Stimulated activated CD4-positive, alpha-beta T cell treated with anti-CD3 and anti-CD28 coated beads, Interleukin-12 subunit alpha, Interleukin-12 subunit beta, amount 100 ng/mL, for 48 hours (primary cell): ENCODE data around the gene SDF2L1.
"Not testable (repeated sequence)": the region's sequence is repeated elsewhere in the genome, so short reads cannot be mapped to it uniquely, and the experiment has no call there.

Experiments used
- DNase-seq, 3 donors: peaks; one replicate each; pipeline ENCODE4 v3.0.0-alpha.2; 2020; ENCODE audit warnings: low read depth in 2 of 3, low spot score in 1 of 3

The SDF2L1 gene

GRCh38 chr22:21635771-21636510 is 6.2 kb upstream of the SDF2L1 start:
- DNase-seq, result no peak

DNA sequence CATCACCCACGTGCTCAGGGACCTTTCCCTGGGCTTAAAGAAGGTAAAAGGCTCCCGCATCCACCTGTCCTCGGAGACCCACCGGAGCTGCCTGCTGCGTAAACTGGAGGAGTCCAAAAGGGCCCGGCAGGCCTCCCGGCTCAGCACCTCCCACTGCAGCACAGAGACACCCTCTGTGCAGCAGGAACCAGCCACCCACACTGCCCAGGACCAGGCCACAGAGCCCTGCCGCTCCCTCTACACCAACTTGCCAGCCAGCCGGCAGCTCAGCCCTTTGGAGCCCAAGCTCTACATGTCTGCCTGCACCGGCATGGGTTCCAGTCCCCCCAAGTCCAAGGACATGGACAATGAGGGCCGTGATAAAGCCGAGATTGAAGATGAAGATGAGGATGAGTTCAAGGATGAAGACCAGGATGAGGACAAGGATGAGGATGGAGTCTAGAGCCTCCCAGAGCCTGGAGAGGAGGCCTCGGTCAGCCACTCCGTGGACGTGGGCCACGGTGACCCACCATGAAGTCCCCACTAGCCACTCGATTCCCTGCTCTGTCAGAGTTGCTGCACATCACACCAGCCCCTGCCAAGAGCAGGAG is 5.4 kb upstream of the SDF2L1 start:
- DNase-seq, result no peak

DNA sequence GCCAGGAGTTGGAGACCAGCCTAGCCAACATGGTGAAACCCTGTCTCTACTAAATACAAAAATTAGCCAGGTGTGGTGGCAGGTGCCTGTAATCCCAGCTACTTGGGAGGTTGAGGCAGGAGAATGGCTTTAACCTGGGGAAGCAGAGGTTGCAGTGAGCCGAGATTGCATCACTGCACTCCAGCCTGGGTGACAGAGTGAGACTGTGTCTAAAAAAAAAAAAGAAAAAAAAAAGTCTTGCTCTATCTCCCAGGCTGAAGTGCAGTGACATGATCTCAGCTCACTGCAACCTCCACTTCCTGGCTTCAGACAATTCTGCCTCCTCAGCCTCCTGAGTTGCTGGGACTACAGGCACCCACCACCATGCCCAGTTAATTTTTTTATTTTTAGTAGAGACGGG is 4.7 kb upstream of the SDF2L1 start:
- not testable (repeated sequence) for DNase-seq

DNA sequence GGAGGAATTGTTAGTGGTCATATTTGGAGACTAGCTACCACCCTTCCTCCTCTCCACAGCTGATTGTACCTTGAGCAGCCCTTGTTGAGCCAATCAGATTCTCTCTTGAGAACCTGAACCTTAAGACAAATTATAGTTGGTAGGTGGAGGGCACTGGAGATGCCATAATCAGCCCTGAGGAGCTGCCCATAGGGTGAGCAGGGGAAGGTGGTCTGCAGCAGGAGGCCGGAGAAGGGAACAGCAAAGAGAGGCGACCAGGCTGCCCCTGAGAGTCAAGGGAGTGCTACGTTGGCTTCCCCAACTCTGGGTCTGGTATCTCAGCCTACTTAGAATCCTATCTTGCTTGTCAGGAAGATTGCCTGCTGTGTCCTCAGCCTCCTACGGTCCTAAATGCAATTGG is 2.7 kb upstream of the SDF2L1 start:
- no peak for DNase-seq

GRCh38 chr22:21640810-21641209 is 1.3 kb upstream of the SDF2L1 start:
- DNase-seq, result no peak

DNA sequence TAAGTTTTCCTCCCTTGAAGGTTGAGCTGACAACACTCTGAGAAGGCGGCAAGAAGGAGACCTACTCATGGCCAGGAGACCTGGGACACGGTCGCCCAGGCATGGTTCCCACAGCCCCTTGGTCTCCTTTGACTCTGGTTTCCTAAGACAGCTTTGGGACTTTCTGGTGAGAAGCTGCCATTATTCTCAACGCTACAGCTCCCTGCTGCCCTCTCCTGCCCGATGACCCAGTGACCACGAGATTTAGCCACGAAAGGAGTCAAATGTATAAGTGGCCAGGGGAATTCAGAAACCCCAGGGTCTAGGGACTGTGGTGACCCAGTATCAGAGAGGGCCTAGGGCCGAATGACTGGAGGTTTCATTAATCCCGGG is 699 bp upstream of the SDF2L1 start:
- no peak for DNase-seq

DNA sequence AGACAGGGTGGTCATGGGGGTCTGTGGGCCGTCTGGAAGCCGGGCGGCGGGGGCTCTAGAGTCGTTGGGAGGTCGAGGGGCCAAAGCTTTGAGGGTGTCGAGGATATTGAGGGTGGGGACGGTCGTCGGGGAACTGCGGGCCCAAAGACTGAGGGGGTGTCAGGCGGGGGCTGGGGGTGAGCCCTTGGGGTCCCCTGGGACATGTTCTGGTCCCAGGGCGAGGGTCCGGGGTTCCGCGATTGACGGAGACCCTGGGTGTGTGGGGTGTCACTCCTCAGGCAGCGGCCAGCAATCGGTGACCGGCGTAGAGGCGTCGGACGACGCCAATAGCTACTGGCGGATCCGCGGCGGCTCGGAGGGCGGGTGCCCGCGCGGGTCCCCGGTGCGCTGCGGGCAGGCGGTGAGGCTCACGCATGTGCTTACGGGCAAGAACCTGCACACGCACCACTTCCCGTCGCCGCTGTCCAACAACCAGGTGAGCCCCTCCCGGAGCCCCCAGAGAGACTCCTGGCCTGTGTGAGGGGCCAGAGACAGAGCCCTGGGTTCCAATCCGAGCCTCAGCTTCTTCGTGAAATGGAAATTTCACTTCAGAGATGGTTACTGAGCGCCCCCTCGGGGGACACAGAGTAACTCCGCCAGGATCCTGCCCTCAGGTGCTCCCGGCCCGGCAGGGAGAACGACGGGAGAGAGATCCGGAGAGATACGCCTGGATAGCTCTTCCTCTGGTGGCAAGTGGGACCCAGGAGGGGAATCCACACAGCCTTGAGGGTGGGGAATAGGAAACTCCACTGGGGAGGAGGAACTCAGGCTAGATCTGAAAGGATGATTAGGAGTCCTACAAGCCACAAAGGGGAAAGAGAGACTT is 714 bp downstream of the SDF2L1 start:
- peak in 2 of 3 donors; percentile 50 to 64 for DNase-seq

DNA sequence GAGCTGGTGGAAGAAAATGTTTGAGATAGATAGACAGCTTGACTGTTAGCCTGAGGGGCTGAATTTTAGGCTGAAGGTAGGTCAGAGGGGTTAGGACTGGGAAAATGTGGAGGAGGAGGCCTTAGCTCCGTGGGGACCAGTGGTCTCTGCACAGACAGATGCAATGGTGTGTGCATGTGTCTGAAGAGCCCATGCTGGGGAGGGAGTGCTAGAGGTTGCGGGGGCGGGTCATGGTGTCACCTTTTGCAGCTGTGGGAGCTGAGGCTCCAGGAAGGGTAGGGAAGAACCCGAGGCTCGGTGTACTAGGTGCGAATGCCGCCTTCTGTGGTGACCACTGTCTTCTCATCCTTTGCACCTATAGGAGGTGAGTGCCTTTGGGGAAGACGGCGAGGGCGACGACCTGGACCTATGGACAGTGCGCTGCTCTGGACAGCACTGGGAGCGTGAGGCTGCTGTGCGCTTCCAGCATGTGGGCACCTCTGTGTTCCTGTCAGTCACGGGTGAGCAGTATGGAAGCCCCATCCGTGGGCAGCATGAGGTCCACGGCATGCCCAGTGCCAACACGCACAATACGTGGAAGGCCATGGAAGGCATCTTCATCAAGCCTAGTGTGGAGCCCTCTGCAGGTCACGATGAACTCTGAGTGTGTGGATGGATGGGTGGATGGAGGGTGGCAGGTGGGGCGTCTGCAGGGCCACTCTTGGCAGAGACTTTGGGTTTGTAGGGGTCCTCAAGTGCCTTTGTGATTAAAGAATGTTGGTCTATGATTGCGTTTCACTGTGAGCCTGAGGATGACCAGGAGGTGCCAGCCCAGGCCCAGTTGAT is 1.6 kb downstream of the SDF2L1 start:
- DNase-seq, result no peak

- not testable (repeated sequence) for DNase-seq
Measured at GRCh38 chr22:21645513-21645912, 3.4 kb downstream of the SDF2L1 start.

GRCh38 chr22:21646608-21647590 is 4.8 kb downstream of the SDF2L1 start:
- peak; percentile 64 to 74 (median 66) for DNase-seq

DNA sequence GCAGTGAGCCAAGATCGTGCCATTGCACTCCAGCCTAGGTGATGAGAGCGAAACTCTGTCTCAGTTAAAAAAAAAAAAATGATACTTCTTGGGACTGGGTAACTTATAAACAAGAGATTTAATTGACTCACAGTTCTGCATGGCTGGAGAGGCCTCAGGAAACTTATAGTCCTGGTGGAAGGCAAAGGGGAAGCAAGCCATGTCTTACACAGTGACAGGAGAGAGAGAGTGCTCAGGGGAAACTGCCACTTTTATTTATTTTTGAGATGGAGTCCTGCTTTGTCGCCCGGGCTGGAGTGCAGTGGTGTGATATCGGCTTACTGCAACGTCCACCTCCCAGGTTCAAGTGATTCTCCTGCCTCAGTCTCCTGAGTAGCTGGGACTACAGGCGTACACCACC is 8.2 kb downstream of the SDF2L1 start:
- DNase-seq, result no peak

DNA sequence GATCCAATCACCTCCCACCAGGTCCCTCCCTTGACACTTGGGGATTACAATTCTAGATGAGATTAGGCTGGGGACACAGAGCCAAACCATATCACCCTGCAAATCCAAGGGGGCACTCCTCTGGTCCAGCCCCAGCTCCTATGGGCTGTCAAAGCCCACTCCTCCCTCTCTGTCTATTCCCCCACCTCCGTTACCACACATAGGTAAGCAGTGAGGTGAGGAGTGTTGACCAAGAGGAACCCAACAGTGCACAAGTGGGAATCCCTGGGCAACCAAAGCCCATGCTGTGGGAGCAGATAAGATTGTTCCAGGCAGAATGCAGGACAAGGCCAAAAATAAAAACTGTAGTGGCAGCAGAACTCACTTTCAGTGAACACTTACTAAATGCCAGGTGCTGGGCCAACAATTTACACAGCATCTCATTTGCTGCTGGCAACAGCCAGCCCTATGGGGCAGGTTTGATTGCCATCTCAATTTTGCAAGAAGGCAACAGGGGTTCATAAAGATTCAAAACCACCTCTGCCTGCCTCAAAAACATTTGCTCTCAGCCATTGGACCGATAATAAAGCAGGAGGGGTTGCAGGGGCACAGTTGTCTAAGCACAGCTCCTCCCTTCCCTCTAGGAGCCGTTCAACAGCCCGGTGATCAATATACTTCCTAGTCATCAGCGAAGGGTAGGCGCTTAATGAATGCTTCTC is 8.9 kb downstream of the SDF2L1 start:
- DNase-seq, result no peak

DNA sequence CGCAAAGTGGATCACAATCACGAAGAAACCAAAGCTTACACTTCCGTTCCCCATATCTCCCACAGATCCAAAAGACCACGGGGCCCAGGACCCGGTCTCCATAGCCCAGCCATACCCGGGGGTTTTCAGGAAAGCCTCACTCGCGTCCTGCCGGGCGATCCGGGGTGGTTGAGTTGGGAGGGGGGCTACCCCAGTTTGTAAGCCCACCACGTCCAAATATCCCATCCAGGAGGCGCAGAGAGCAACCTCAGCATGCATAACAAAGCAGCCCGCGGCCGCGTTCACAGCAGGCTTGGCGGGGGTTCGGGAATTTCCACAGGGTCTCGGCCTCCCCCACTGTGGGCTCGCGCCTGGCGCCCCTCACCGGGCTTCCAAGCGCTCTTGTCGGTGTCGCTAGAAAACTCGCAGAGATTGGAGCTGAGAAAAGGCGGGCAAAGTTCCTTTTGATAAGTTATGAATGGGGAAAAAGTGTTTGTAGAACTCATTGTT is 9.5 kb downstream of the SDF2L1 start:
- DNase-seq, result no peak

- peak; percentile 82 to 86 (median 85) for DNase-seq
Measured at GRCh38 chr22:21652010-21652546, 10.0 kb downstream of the SDF2L1 start.

DNA sequence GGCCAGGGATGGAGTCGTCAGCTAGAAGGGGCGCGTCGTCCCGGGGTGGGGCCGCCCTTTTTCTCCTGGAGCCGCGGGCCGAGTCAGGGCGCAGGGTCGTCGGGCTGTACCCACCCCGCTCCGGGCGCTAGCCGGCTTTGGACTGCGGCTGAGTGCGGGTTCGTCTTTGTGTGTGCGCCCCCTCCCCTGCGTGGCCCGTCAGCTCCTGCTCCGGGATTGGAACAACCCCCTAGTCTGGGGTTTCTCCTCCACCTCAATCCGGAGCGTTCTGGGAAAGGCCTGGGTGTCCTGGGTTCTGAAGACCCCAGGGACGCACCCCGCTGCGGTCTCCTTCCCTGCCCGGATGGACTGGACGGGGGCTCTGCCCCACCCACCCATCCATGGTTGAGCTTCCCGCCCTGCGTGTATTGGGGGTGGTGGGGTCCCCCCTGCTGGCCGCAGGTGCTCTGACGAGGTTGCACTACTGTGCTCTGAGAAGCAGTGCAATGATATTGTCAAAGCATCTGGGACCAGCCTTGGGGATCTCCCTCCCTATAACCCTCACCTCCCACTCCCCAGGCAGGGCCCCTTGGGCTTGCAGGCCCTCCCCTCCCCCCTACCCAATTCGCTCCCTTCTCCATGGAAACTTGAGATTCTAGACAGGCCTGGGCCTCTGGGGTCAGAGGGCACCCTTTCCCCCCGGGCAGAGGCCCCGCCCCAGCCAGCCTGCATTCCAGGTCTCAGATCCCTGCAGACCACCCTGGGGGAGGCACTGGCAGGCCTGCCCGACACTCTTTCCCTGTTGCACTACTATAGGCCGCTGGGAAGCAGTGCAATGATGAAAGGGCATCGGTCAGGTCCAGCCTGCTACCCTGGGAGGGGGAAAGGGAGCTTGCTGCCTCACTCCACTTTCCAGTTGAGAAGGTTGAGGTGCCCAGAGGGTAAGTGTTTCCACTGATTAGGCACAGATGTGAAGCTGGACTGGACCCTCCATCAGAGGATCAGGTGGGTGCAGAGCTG is 10.7 kb downstream of the SDF2L1 start:
- DNase-seq, result no peak

- no peak for DNase-seq
Measured at GRCh38 chr22:21657020-21657359, 14.9 kb downstream of the SDF2L1 start.

- peak; percentile 47 to 79 (median 56) for DNase-seq
Measured at GRCh38 chr22:21657360-21658032, 15.4 kb downstream of the SDF2L1 start.
